ENCODE results near the gene TMEM117.
"Not testable (repeated sequence)": the region's sequence is repeated elsewhere in the genome, so short reads cannot be mapped to it uniquely, and the experiment has no call there.

Gene TMEM117

GRCh38 chr12:44148936-44149335 is 313.1 kb downstream of the TMEM117 start:
- Mint-ChIP-seq H3K27me3 (ENCODE audit: low read depth) (no peaks in the 10 kb centered on the region), H3K9me3 (no peaks in the 10 kb centered on the region), H3K27ac (no peak overlapping the region), H3K4me3 (no peak overlapping the region), H3K36me3 (ENCODE audit: low read depth) (no peaks in the 10 kb centered on the region), H3K4me1 (ENCODE audit: low read depth) (no peaks in the 10 kb centered on the region)

- H3K9me3 Mint-ChIP-seq = no peaks in the 10 kb centered on the region
- H3K4me3 Mint-ChIP-seq = no peak overlapping the region
- no peak overlapping the region for H3K27ac Mint-ChIP-seq
- no peaks in the 10 kb centered on the region for H3K27me3 Mint-ChIP-seq (ENCODE audit: low read depth)
- no peaks in the 10 kb centered on the region for H3K4me1 Mint-ChIP-seq (ENCODE audit: low read depth)
- no peaks in the 10 kb centered on the region for H3K36me3 Mint-ChIP-seq (ENCODE audit: low read depth)
Measured at GRCh38 chr12:44154128-44154527, 318.2 kb downstream of the TMEM117 start.

GRCh38 chr12:44155358-44155757 is 319.5 kb downstream of the TMEM117 start:
- Mint-ChIP-seq H3K36me3 (ENCODE audit: low read depth) (no peaks in the 10 kb centered on the region), H3K27me3 (ENCODE audit: low read depth) (no peaks in the 10 kb centered on the region), H3K4me1 (ENCODE audit: low read depth) (no peaks in the 10 kb centered on the region), H3K9me3 (no peaks in the 10 kb centered on the region), H3K4me3 (no peak overlapping the region), H3K27ac (no peak overlapping the region)

DNA sequence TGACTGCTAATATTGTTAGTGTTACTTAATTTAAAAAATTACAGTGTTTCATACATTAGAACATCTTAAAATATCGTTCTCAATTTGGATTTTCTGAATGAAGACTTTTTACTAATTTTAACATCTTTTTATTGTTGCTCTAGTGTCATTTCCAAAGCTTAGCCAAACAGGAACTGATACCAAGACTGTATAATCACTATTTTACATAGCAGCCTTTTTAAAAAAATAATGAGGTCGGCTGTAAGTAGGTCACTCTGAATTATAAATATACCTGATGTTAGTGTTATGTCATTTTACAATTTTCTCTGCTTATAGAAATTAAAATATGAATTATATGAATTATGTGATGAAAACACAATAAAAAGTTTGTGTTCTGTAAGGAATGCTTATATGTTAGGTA is 321.5 kb downstream of the TMEM117 start:
- no peaks in the 10 kb centered on the region for H3K36me3 Mint-ChIP-seq (ENCODE audit: low read depth)
- no peaks in the 10 kb centered on the region for H3K9me3 Mint-ChIP-seq
- H3K27ac Mint-ChIP-seq = no peak overlapping the region
- no peaks in the 10 kb centered on the region for H3K27me3 Mint-ChIP-seq (ENCODE audit: low read depth)
- H3K4me3 Mint-ChIP-seq = no peak overlapping the region
- H3K4me1 Mint-ChIP-seq (ENCODE audit: low read depth) = no peaks in the 10 kb centered on the region

DNA sequence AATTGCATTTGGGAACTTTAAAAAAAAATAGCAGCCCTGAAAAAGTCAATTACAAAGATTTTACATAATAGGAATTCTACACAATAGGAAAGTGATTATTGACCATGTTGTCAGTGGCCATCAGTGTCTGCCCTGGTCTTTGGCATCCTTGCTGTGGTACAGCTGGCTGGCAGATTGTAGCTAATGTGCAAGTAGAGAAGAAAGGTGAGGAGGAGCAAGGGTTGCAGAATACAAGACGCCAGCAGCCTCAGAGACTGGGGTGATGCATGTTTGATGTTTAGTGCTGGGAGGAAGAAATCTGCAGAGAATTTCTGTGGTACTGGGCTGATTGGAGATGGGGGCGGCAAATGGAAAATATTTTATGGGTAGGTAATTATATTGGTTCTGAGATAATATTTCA is 322.9 kb downstream of the TMEM117 start:
- H3K4me3 Mint-ChIP-seq = no peak overlapping the region
- no peak overlapping the region for H3K27ac Mint-ChIP-seq
- H3K27me3 Mint-ChIP-seq (ENCODE audit: low read depth) = no peaks in the 10 kb centered on the region
- no peaks in the 10 kb centered on the region for H3K36me3 Mint-ChIP-seq (ENCODE audit: low read depth)
- no peaks in the 10 kb centered on the region for H3K4me1 Mint-ChIP-seq (ENCODE audit: low read depth)
- no peaks in the 10 kb centered on the region for H3K9me3 Mint-ChIP-seq

GRCh38 chr12:44159216-44159615 is 323.3 kb downstream of the TMEM117 start:
- H3K4me1 Mint-ChIP-seq (ENCODE audit: low read depth) = no peaks in the 10 kb centered on the region
- H3K27ac Mint-ChIP-seq = no peak overlapping the region
- H3K36me3 Mint-ChIP-seq (ENCODE audit: low read depth) = no peaks in the 10 kb centered on the region
- no peaks in the 10 kb centered on the region for H3K27me3 Mint-ChIP-seq (ENCODE audit: low read depth)
- no peak overlapping the region for H3K4me3 Mint-ChIP-seq
- H3K9me3 Mint-ChIP-seq = no peaks in the 10 kb centered on the region

DNA sequence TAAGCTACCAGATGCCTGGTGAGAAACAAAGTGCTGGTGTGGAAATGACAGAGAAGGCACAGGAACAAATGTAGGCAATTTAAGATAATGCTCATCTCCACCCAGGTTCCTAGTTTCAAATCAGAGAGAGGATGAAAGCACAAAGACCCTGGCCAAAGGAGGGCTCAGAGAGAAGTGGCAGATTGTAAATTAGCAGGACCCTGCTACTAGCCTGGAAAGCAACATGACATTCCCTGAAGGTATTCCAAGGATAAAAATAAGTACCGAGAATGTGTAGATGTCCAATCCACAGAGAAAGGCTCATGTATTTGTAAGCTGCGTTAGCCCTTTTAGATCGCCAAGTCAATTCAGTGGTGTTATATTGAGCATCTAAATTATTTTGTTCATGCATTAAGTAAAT is 324.0 kb downstream of the TMEM117 start:
- no peak overlapping the region for H3K27ac Mint-ChIP-seq
- no peaks in the 10 kb centered on the region for H3K9me3 Mint-ChIP-seq
- H3K36me3 Mint-ChIP-seq (ENCODE audit: low read depth) = no peaks in the 10 kb centered on the region
- no peaks in the 10 kb centered on the region for H3K4me1 Mint-ChIP-seq (ENCODE audit: low read depth)
- H3K27me3 Mint-ChIP-seq (ENCODE audit: low read depth) = no peaks in the 10 kb centered on the region
- H3K4me3 Mint-ChIP-seq = no peak overlapping the region

DNA sequence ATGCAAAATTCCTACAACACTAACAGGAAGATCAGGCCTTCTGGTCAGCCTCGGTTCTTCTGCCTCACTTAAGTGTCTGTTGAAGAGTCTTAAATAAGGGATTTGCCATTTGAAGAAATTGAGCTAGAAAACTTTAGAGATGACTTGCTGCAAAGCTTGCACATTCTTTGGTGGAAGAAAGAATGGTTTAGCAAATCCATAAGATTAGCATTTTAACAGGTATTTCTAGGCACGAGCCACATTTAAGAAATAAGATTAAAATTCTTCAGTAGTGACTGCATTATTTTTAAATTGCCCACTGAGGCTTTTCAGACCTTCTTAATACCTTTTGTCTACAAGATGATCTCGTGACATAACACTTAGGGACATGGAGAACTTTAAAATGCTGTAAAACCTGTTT is 327.1 kb downstream of the TMEM117 start:
- Mint-ChIP-seq H3K27ac (no peak overlapping the region), H3K36me3 (ENCODE audit: low read depth) (no peaks in the 10 kb centered on the region), H3K4me3 (no peak overlapping the region), H3K27me3 (ENCODE audit: low read depth) (no peaks in the 10 kb centered on the region), H3K9me3 (no peaks in the 10 kb centered on the region), H3K4me1 (ENCODE audit: low read depth) (no peaks in the 10 kb centered on the region)

DNA sequence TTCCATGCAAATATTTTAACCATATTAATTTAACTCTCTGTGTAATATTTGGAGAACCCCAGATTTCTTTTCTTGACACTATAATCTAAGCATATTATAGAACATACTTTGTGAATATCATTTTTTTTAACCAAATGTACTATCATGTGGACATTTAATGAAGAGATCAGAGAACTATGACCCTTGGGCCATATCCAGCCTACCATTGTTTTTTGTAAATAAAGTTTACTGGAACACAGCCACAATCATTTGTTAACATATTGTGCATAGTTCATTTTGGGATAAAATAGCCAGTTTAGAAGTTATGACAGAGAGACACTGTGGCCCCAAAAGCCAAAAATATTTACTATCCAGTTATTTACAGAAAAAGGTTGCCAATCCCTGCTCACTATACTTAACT is 338.2 kb downstream of the TMEM117 start:
- no peaks in the 10 kb centered on the region for H3K36me3 Mint-ChIP-seq (ENCODE audit: low read depth)
- H3K9me3 Mint-ChIP-seq = peaks cover 5% of the 10 kb centered on the region
- no peak overlapping the region for H3K4me3 Mint-ChIP-seq
- no peaks in the 10 kb centered on the region for H3K27me3 Mint-ChIP-seq (ENCODE audit: low read depth)
- H3K27ac Mint-ChIP-seq = no peak overlapping the region
- no peaks in the 10 kb centered on the region for H3K4me1 Mint-ChIP-seq (ENCODE audit: low read depth)

GRCh38 chr12:44184499-44185206 is 348.8 kb downstream of the TMEM117 start:
- Mint-ChIP-seq H3K9me3 (no peaks in the 10 kb centered on the region), H3K36me3 (ENCODE audit: low read depth) (no peaks in the 10 kb centered on the region), H3K27ac (peak overlapping the region; percentile 16), H3K4me3 (no peak overlapping the region), H3K27me3 (ENCODE audit: low read depth) (no peaks in the 10 kb centered on the region), H3K4me1 (ENCODE audit: low read depth) (no peaks in the 10 kb centered on the region)

- no peaks in the 10 kb centered on the region for H3K4me1 Mint-ChIP-seq (ENCODE audit: low read depth)
- H3K4me3 Mint-ChIP-seq = no peak overlapping the region
- no peaks in the 10 kb centered on the region for H3K27me3 Mint-ChIP-seq (ENCODE audit: low read depth)
- H3K27ac Mint-ChIP-seq = no peak overlapping the region
- no peaks in the 10 kb centered on the region for H3K36me3 Mint-ChIP-seq (ENCODE audit: low read depth)
- peaks cover 3% of the 10 kb centered on the region for H3K9me3 Mint-ChIP-seq
Measured at GRCh38 chr12:44193281-44193680, 357.4 kb downstream of the TMEM117 start.

GRCh38 chr12:44195719-44196118 is 359.8 kb downstream of the TMEM117 start:
- H3K27me3 Mint-ChIP-seq (ENCODE audit: low read depth); H3K4me3 Mint-ChIP-seq; H3K4me1 Mint-ChIP-seq (ENCODE audit: low read depth); H3K36me3 Mint-ChIP-seq (ENCODE audit: low read depth); H3K27ac Mint-ChIP-seq; H3K9me3 Mint-ChIP-seq: not testable (repeated sequence)

- H3K4me1 Mint-ChIP-seq (ENCODE audit: low read depth) = no peaks in the 10 kb centered on the region
- no peak overlapping the region for H3K27ac Mint-ChIP-seq
- H3K36me3 Mint-ChIP-seq (ENCODE audit: low read depth) = no peaks in the 10 kb centered on the region
- no peak overlapping the region for H3K4me3 Mint-ChIP-seq
- H3K27me3 Mint-ChIP-seq (ENCODE audit: low read depth) = no peaks in the 10 kb centered on the region
- H3K9me3 Mint-ChIP-seq = peaks cover 8% of the 10 kb centered on the region
Measured at GRCh38 chr12:44206045-44206444, 370.2 kb downstream of the TMEM117 start.

GRCh38 chr12:44217146-44217883 is 381.4 kb downstream of the TMEM117 start:
- no peaks in the 10 kb centered on the region for H3K27me3 Mint-ChIP-seq (ENCODE audit: low read depth)
- H3K9me3 Mint-ChIP-seq = no peaks in the 10 kb centered on the region
- no peak overlapping the region for H3K4me3 Mint-ChIP-seq
- no peaks in the 10 kb centered on the region for H3K36me3 Mint-ChIP-seq (ENCODE audit: low read depth)
- H3K27ac Mint-ChIP-seq = no peak overlapping the region
- H3K4me1 Mint-ChIP-seq (ENCODE audit: low read depth) = no peaks in the 10 kb centered on the region

DNA sequence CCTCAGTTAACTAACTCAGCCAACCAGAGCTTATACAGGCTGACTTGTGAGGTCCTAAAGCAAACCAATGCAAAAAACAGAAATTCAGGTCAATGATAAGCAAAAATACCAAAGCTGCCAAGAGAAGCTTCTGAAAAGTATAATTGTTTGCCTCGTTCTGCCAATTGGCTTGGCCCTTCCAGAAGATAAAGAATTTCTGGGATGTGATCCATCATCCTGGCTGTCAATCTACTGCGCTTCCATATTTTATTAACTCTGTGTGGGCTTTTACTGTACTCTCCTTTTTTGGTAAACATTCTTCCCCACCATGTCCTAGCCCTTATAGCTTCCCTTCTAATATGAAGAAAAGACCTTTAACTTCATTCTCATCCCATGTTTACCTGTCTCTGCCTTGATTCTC is 387.9 kb downstream of the TMEM117 start:
- Mint-ChIP-seq H3K9me3 (no peaks in the 10 kb centered on the region), H3K27ac (no peak overlapping the region), H3K4me3 (no peak overlapping the region), H3K4me1 (ENCODE audit: low read depth) (no peaks in the 10 kb centered on the region), H3K27me3 (ENCODE audit: low read depth) (no peaks in the 10 kb centered on the region), H3K36me3 (ENCODE audit: low read depth) (no peaks in the 10 kb centered on the region)
